ENCODE measurements around the gene APP.

APP gene

DNA sequence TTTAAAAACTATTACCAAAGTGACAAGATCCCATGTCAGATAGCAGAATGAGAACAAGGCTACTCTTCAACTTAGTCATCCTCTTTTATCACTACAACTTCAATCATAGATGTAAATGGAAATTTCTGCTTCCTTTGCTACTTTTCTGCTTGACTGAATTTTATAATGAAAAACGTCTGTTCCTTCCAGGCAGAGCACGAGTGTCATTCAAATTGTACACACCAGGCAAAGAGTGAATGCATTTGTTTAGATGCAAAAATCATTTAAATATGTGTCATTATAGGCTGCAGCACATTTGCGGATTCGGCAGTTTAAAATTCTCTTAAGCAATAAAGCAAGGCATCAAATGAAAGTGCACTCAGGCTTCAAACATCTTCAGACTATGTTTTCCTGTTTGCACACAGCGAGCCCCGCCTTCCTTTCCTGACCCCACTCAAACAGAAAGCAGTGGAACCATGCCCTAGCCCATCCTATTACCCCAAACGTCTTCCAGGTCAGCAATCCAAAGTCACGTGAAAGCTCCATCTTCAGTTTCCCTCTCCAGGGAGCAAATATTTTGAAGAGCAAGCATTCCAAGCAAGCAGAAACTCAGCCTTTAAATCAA, 99.6 kb downstream of the APP start:
- in situ Hi-C loops (cut with HindIII; ENCODE audit: low sequenced_read_pairs) = no loop called here

DNA sequence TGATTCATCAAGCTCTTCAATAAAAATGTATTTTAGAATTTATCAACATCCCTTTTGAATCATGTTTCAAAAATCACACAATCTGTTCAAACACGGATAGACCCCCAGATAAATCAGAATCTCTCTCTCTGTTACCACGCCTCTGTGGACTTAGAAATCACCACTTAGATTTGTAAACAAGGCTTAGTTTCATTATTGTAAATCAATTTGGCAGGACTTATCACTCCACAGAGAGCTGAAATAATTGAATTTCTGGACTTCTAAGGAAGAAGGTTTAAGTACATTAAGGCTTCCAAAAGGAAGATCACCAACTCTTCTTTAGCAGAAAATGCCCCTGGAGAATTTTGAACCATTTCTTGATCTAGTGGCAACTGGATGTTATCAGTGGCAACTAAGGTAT, 100.4 kb downstream of the APP start:
- in situ Hi-C loops (cut with HindIII; ENCODE audit: low sequenced_read_pairs) = no loop called here

DNA sequence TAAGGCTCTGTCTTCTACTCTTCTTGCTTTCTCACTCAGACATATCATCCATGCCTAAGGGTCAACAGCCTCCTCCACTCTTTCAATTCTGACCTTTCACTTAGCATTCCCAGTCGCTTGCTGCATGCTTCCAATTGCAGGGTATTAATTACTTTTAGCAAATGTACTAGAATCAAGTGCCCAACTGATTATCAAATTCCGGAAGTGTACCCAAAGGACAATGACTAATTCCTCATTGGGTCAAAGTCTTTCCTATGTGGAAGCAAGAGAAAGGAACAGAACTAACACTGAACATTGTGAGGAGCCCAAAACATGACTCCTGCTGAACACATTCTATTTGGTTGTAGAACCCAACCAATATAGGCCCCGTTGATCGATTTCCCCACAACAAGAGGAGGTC, 101.8 kb downstream of the APP start:
- in situ Hi-C loops (cut with HindIII; ENCODE audit: low sequenced_read_pairs) = no loop called here

DNA sequence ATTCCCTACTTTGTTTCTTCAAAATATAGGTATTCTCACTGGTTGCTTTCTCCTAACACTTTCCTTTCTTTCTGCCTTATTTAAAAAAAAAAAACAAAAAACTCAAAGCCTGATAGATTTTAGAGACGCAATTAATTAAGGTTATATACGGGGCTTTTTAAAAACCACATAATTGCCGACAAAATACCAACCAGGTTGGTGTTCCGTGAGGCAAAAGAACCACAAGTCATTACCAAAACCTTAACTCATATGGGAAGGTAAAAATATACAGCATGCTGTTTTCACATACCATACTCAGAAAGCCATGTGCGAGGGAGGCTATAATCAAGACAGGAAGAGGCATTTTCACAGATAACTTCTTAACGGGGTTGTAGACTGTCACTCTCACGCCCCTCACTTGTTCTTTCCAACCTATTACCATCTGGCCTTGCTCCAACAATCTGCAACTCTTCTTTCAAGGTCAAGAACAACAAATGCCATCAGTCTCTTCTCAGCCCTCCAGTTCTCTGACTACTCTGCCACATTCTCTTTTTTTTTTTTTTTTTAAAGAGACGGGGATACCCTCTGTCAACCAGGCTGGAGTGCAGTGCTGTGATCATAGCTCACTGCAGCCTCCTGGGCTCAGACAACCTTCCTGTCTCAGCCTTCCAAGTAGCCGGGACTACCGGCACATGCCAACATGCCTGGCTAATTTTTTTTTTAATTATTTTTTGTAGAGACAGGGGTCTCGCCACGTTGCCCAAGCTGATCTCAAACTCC, 102.6 kb downstream of the APP start:
- in situ Hi-C loops (cut with HindIII; ENCODE audit: low sequenced_read_pairs) = no loop called here

DNA sequence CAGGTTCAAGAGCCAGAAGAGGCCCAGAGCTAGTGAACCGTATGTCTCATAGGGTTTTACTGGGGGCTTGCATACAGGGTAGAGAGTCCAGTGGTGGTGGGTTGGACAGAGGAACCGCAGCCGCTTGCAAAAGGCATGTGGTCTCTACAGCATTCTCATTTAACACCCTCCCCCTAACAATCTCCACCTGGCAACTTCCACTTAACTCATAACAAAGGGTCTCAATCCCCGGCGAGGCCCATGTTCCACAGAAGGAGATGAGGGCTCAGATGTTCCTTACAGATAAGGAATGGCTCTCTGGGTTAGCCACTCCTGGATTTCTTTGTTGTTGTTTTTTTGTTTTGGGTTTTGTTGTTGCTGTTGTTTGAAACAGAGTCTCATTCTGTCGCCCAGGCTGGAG, 106.1 kb downstream of the APP start:
- in situ Hi-C loops (cut with HindIII; ENCODE audit: low sequenced_read_pairs) = no loop called here

DNA sequence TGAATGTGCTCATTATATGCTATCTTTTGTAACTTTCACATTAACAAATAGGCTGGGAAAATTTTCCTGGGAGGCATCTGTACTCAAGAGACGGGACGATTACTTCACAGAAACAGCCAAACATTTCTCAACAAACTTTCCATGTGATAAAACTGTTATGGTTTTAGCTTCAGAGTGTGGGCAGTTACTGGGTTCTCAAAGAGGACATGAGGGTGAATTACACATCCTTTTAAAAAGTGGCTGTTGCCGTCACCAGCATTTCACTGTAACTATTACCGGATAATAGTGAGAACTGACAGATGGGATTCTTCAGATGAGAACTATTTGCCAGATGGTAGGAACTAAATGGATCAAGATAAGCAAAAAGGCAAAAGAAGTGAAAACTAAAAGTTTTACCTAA, 109.1 kb downstream of the APP start:
- in situ Hi-C loops (cut with HindIII; ENCODE audit: low sequenced_read_pairs) = no loop called here

DNA sequence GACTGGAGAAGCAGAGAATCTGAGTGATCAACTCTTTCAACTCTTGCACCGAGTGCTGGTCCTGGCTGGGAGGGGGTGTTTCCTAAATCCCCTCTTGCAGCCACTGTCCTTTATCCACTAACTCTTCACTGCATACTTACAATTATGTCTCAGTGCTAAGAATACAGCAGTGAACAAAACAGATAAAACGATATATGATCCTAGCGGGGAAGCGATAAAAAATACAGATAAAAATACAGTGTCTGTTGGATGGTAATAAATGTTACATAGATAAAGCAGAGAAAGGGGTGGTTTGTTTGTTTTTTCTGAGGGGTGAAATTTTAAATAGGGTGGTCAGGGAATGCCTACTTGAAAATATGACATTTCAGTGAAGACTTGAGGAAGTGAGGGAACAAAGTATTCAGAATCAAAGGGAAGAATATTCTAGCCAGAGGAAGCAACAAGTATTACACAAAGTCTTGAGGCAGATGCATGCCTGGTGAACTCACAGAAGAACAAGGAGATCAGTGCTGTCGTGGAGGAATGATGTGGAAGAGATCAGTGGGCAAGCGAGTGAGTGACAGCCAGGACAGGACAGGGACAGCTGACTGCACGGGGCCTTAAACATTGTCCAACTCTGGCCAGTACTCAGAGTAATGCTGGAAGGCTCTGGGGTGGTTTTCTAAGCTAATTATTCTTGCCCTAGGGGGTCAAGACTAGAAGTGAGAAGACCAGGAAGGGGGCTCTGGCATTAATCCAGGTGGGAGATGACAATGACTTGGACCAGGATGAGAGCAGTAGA, 110.0 kb downstream of the APP start:
- in situ Hi-C loops (cut with HindIII; ENCODE audit: low sequenced_read_pairs) = no loop called here

DNA sequence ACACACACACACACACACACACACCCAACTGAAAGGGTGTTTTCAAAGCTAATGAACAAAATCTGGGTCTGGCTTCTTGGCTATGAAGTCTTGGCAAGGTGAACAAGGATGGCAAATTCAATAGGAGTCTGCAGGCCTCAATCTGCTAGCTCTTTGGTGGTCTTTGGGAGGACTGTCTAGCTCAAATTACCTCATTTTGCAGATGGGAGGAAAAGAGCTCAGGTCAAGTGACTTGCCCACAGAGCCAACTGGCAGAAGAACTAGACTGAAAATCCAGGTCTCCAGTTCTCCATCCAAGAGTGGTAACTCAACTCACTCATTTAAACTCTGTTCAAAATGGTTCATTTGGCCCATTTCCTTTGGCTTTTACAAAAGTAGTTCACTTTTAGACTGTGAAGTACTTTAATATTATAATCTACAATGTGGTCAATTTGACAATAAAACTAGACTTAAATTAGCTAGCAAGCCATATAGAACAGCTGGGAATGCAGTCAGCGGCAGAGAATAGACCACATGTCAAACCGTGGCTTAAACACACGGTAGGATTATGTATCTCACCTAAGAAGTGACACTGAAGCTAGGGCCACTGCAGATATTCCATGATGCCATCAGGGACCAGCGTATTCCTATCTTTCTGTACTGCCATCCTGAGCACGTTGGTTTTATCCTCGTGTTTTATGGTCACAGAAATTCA, 112.9 kb downstream of the APP start:
- in situ Hi-C loops (cut with HindIII; ENCODE audit: low sequenced_read_pairs) = loop anchor here (5.0 kb wide), 2 partner anchors 95 to 160 kb away; no protein-coding TSS in a partner anchor

DNA sequence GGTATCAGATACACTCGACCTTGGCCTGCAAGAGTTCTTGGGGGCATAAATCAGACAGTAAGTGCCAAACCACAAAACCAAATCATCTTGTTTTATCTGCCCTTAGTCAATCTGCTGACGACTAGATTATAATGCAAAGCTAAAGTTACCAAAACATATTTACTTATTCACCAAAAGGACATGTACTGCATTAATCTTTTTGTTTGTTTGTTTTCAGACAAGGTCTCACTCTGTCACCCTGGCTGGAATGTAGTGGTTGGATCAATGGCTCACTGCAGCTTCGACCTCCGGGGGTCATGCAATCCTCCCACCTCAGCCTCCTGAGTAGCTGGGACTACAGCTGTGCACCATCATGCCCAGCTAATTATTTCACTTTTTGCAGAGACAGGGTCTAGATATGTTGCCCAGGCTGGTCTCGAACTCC, 114.7 kb downstream of the APP start:
- in situ Hi-C loops (cut with HindIII; ENCODE audit: low sequenced_read_pairs) = loop anchor here (5.0 kb wide), 2 partner anchors 96 to 159 kb away; no protein-coding TSS in a partner anchor

DNA sequence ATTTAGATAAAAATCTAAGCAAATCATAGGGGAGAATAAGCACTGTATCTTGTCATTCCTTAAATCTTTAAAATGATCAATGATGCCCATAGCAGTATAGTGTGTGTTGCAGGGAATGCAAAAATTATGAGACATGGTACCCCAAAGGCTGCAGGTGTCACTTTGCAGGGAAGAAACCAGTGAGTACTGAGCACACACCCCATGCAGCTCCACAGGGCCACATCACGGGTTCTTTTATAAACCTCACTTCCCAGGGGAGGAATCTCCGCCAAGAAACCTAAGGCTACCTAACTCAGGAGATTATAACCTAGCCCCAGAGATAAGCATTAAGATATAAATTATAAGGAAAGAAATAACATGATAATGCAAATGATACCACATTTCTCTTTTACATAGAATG, 115.6 kb downstream of the APP start:
- in situ Hi-C loops (cut with HindIII; ENCODE audit: low sequenced_read_pairs) = loop anchor here (5.0 kb wide), 2 partner anchors 97 to 158 kb away; no protein-coding TSS in a partner anchor

DNA sequence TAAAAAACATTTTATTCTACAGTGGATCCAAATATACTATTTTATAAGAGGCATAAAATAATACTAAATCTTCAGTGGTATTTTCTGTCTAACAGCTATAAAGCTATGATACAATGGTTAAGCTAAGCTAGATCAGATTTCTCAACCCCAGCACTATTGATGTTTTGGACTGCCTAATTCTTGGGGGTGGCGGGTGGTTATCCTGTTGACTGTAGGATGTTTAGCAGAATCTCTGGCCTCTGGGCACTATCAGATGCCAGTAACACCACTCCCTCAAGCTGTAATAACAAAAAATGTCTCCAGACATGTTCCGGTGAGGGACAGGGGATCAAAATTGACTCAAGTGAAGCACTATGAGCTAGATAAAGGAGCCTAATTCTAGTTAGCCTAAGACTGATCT, 118.5 kb downstream of the APP start:
- in situ Hi-C loops (cut with HindIII; ENCODE audit: low sequenced_read_pairs) = no loop called here

DNA sequence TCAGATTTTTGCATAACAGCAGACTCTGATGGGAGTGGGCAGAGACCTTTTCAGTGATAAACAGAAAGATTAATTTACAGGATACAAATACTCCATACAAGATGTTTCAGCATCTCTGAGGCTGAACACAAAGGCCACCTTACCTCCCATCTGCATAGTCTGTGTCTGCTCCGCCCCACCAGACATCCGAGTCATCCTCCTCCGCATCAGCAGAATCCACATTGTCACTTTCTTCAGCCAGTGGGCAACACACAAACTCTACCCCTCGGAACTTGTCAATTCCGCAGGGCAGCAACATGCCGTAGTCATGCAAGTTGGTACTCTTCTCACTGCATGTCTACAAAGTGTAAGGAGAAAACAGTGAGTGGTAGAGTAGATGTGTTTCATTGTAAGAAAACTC, 119.7 kb downstream of the APP start:
- in situ Hi-C loops (cut with HindIII; ENCODE audit: low sequenced_read_pairs) = no loop called here

DNA sequence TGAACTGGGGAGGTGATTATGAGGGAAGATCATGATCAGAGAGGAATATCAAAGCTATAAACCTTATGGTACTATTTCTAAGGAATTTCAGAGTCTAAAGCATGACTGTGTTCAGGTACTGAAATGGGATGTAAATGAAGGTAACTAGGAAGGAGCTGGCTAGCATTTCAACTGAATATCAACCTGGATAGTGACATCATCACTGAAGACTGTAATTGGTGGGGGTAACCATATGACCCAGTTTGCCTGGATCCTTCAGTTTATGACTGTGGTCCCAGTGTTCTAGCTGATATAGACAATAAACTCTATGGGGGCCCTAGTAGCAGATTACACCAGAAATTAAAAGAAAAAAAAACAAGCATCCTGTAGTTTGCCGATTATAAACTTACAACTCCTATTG, 120.8 kb downstream of the APP start:
- in situ Hi-C loops (cut with HindIII; ENCODE audit: low sequenced_read_pairs) = no loop called here

DNA sequence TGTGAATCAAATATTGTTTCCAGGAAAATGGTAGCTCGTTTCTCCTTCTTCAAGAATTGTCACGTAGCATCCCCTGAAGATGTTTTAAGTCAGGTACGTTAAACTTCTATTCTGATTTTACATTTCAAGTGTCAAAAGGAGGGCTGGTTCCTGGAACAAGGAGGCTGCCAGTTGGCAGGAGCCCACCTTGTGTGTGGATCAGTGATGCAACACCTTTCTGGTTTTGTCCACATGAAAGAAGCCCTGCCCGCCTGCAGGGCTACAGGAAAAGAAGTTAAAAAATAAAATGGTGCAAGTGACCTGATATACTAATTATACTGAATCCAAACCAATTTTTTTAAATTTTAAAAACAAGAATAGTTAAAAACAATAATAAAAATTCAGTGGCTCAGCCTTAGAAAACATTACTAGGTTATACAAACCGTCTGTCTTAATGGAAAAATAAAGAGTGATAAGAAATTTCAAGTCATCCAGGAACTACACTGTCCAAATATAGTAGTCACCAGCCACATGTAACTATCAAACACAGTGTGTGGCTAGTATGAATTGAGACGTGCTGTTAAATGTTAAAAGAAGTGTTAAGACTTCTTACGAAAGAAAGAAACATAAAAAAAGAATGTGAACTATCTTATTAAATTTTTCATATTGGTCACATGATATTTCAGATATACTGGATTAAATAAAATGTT, 123.1 kb downstream of the APP start:
- in situ Hi-C loops (cut with HindIII; ENCODE audit: low sequenced_read_pairs) = no loop called here

DNA sequence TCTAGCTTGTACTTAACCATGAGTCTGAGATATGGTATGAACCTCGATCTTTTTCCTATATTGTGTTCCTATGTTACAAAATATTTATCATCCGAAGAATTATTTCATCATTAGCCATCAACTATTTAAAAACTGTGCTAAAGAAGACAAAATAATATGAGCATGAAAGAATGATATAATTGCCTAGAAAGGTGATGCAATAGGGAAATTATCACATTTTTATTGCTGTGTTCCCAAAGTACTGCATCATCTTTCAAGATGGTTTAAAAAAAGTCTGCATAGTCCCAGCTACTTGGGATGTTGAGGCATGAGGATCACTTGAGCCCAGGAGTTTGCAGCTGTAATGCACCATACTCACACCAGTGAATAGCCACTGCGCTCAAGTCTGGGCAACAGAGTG, 126.7 kb downstream of the APP start:
- in situ Hi-C loops (cut with HindIII; ENCODE audit: low sequenced_read_pairs) = no loop called here

DNA sequence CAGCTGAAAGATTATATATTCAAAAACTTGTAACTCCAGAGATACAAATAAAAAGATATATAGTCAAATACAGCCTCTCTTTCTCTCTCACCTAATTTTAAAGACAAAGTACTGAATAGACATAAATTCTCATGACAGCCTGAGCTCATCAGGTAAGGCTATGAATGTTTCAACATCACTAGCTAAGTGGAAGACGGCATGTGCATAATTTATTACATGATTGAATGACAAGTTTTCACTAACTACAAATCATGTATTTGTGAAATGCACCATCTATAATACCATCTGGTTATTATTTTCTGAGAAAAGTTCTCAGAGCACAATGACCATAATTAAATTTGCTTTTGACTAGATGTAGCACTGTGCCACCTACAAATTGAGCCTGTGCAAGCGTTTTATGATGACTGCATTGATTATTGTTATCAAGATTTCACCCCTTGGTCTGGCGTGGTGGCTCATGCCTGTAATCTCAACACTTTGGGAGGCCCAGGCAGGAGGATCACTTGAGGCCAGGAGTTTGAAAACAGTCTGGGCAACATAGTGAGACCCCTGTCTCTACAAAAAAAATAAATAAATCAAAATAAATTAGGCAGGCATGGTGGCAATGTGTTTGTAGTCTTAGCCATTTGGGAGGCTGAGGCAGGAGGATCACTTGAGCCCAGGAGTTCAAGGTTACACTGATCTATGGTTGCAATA, 128.2 kb downstream of the APP start:
- in situ Hi-C loops (cut with HindIII; ENCODE audit: low sequenced_read_pairs) = no loop called here

DNA sequence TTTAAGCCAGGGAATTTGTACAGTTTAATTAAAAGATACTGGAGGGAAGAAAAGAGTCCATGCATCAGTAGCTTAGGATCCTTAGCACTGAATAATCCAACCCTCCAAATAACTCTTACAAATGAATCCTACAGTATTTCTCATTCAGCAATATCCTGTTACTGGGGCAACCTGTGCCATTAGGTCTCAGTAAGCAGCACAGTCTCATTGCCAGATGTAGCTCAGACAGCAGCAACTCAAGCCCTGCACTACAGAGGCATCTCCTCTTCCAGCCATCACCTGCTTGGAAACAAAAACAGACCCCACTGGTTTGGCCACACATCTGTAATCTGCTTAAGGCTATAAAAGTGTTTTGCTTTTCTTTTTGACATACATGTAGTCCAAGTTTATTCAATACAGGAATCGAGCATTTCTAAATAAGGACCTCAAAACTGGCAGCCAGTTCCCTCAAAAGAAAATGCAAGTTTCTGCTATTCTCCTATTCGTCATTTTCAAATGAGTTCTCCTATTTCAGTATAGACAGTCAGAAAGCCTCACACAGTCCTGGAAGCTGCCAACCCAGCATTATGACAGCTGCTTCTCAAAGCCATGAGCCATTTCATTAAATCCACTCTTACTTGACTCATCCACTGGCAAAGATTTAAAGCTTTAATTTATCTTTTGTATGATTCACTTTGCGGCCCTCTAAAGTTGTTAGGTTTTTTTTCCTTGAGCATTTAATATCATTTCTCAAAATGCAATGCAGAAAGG, 129.0 kb downstream of the APP start:
- in situ Hi-C loops (cut with HindIII; ENCODE audit: low sequenced_read_pairs) = no loop called here

DNA sequence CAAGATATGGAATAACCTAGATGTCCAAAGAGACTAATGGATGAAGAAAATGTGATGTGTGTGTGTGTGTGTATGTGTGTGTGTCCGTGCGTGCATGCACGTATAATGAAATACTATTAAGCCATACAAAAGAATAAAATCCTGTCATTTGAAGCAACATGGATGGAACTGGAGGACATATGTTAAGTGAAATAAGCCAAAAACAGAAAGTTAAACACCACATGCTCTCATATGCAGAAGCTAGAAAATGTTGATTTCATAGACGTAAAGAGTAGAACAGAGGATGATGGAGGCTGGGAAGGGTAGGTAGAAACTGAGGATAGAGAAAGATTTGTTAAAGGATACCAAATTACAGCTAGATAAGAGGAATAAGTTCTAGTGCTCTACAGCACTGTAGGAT, 133.7 kb downstream of the APP start:
- in situ Hi-C loops (cut with HindIII; ENCODE audit: low sequenced_read_pairs) = no loop called here

DNA sequence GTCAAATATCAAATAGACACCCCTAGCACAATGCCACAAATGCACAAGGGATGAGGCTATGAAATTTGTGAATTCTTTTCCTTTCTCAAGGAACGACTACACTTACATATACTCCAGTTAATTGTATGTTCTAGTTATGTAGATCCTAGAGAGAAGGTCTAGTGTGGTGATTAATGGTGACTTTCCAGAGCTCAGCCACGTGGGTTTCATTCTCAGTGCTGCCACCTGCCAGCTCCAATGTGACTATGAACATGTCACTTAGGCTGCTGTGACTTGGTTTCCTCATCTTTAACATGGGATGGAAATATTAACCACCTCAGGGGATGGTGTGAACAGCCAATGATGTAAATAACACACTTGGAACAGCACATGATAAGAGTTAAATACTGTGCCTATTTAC, 138.3 kb downstream of the APP start:
- in situ Hi-C loops (cut with HindIII; ENCODE audit: low sequenced_read_pairs) = no loop called here
